CD14-positive monocyte (primary cell): ENCODE results near the gene ATP6V1D. TPM values are rescaled to one million over a fixed set of nuclear protein-coding genes. Genes with fewer than 3 reads are reported as not detected.

ENCODE experiments used
- DNase-seq, 3 donors: peaks; one replicate each; pipeline ENCODE4 v3.0.0-alpha.2; 2011 to 2022
- H2AFZ ChIP-seq: 2 replicates; pipeline ENCODE4 v1.6.0; 2012; ENCODE audit warnings: mild to moderate bottlenecking, low read depth, low read length, inconsistent platforms; ENCODE audit not compliant: insufficient read depth, poor library complexity, severe bottlenecking
- H3K27ac ChIP-seq, 2 donors: 1 replicate in 1 of 2; 2 replicates in 1 of 2; pipeline ENCODE4 v1.5.1; 2012 to 2013; ENCODE audit warnings: low read length in 2 of 2, control low read depth in 1 of 2, inconsistent platforms in 1 of 2, low read depth in 1 of 2, mild to moderate bottlenecking in 1 of 2
- H3K27me3 ChIP-seq, 2 donors: one replicate each; pipeline versions ENCODE4 v1.6.0 to v1.6.1; 2011 to 2013; ENCODE audit warnings: low read length in 2 of 2; ENCODE audit not compliant: control insufficient read depth in 2 of 2, insufficient read depth in 2 of 2
- H3K36me3 ChIP-seq, 2 donors: replicated peaks in 1 of 2; 1 replicate in 1 of 2; 2 replicates in 1 of 2; pipeline versions ENCODE4 v1.5.1 to v1.6.1; 2012 to 2013; ENCODE audit warnings: low read length in 2 of 2, control low read depth in 1 of 2, inconsistent platforms in 1 of 2, mild to moderate bottlenecking in 1 of 2; ENCODE audit not compliant: insufficient read depth in 2 of 2, control insufficient read depth in 1 of 2
- H3K4me1 ChIP-seq, 2 donors: 1 replicate in 1 of 2; 2 replicates in 1 of 2; pipeline versions ENCODE4 v1.5.1 to v1.6.1; 2012 to 2013; ENCODE audit warnings: low read length in 2 of 2, control low read depth in 1 of 2, inconsistent platforms in 1 of 2, mild to moderate bottlenecking in 1 of 2, moderate library complexity in 1 of 2; ENCODE audit not compliant: insufficient read depth in 2 of 2, control insufficient read depth in 1 of 2
- H3K4me2 ChIP-seq: replicated peaks from 2 replicates; pipeline ENCODE3; 2012; ENCODE audit warnings: low read length, moderate library complexity, mild to moderate bottlenecking; ENCODE audit not compliant: poor library complexity, severe bottlenecking; ENCODE audit errors: extremely low read depth
- H3K4me3 ChIP-seq, 3 experiments: fragments of 200-600 bp in 1 of 3; sonication (generic) in 1 of 3; replicated peaks in 1 of 3; 1 replicate in 2 of 3; 2 replicates in 1 of 3; pipeline ENCODE4 v1.5.1; 2011 to 2013; ENCODE audit warnings: low read length in 3 of 3, mild to moderate bottlenecking in 3 of 3, control low read depth in 2 of 3, low read depth in 2 of 3, inconsistent platforms in 1 of 3, moderate library complexity in 1 of 3
- H3K79me2 ChIP-seq: 2 replicates; pipeline ENCODE4 v1.6.0; 2012; ENCODE audit warnings: mild to moderate bottlenecking, control low read depth, inconsistent platforms, low read length, moderate library complexity; ENCODE audit not compliant: insufficient read depth
- H3K9ac ChIP-seq: 2 replicates; pipeline ENCODE4 v1.6.0; 2017; ENCODE audit warnings: low read length, mild to moderate bottlenecking; ENCODE audit not compliant: insufficient read depth, poor library complexity, severe bottlenecking
- H3K9me3 ChIP-seq, 2 donors: replicated peaks in 1 of 2; 1 replicate in 1 of 2; 2 replicates in 1 of 2; pipeline versions ENCODE4 v1.5.1 to v1.6.1; 2012 to 2013; ENCODE audit warnings: low read length in 2 of 2, control low read depth in 1 of 2; ENCODE audit not compliant: control insufficient read depth in 1 of 2, insufficient read depth in 1 of 2
- H4K20me1 ChIP-seq: 2 replicates; pipeline ENCODE4 v1.6.0; 2012; ENCODE audit warnings: mild to moderate bottlenecking, low read length, control low read depth, moderate library complexity; ENCODE audit not compliant: insufficient read depth
- H3K27ac Mint-ChIP-seq, 7 donors: one replicate each; pipeline ENCODE4 v1.8.0; 2020; ENCODE audit warnings: mild to moderate bottlenecking in 7 of 7, mixed read lengths in 7 of 7, moderate library complexity in 6 of 7, inconsistent platforms in 2 of 7
- H3K27me3 Mint-ChIP-seq, 3 donors: one replicate each; pipeline ENCODE4 v1.8.0; 2021 to 2022; ENCODE audit warnings: low read depth in 3 of 3, mild to moderate bottlenecking in 3 of 3, mixed read lengths in 3 of 3, moderate library complexity in 3 of 3, inconsistent platforms in 1 of 3
- H3K36me3 Mint-ChIP-seq, 2 donors: one replicate each; pipeline ENCODE4 v1.8.0; 2020; ENCODE audit warnings: mixed read lengths in 2 of 2, inconsistent platforms in 1 of 2, mild to moderate bottlenecking in 1 of 2
- H3K4me1 Mint-ChIP-seq: one replicate; pipeline ENCODE4 v1.8.0; 2020; ENCODE audit warnings: mild to moderate bottlenecking, mixed read lengths
- H3K4me3 Mint-ChIP-seq, 2 donors: one replicate each; pipeline ENCODE4 v1.8.0; 2020; ENCODE audit warnings: mild to moderate bottlenecking in 2 of 2, mixed read lengths in 2 of 2, moderate library complexity in 1 of 2
- H3K9me3 Mint-ChIP-seq, 7 donors: one replicate each; pipeline ENCODE4 v1.8.0; 2020 to 2022; ENCODE audit warnings: mixed read lengths in 7 of 7, mild to moderate bottlenecking in 6 of 7, moderate library complexity in 6 of 7, inconsistent platforms in 2 of 7
- CTCF ChIP-seq: fragments of 200-600 bp; IDR thresholded peaks from one replicate; pipeline ENCODE4 v1.8.0; 2022; ENCODE audit warnings: antibody characterized with exemption, mild to moderate bottlenecking
- WGBS: methylation state at CpG from one replicate; pipeline ENCODE4 v1.1.5; 2013; ENCODE audit warnings: missing lambda C conversion rate; ENCODE audit not compliant: insufficient coverage; 5-methylcytosine and 5-hydroxymethylcytosine counted together
- intact Hi-C, 2 donors: fragments of 100-400 bp; cut with micrococcal nuclease; formaldehyde crosslinking; loops; one replicate each; pipeline versions ENCODE4 v1.15.0 to v1.15.1; 2023
- polyA plus RNA-seq, 3 donors: library from polyadenylated mRNA; depleted of rRNA in 1 of 3; unstranded in 2 of 3; stranded (reverse) in 1 of 3; fragments of 300-500 nt in 2 of 3; fragments of >200 nt in 1 of 3; fragmentation: Illumina TruSeq in 2 of 3; gene quantifications; 1 replicate in 2 of 3; 2 replicates in 1 of 3; pipeline ENCODE4 v1.2.3, GENCODE V29; 2012 to 2021

ATP6V1D gene
- polyA plus RNA-seq, 3 donors = 18.4 to 122 (median 94.1) TPM

- Histone ChIP-seq H3K79me2 (no peaks in the 10 kb centered on the region), H3K4me2 (no peak overlapping the region), H3K9ac (no peak overlapping the region), H3K27ac (no peak overlapping the region), H3K27me3 (no peaks in the 10 kb centered on the region), H3K4me1 (no peaks in the 10 kb centered on the region), H2AFZ (no peak overlapping the region), H4K20me1 (no peaks in the 10 kb centered on the region), H3K9me3 (no peaks in the 10 kb centered on the region), H3K4me3 (no peak overlapping the region), H3K36me3 (peaks cover 0 to 2% of the 10 kb centered on the region in 2 donors)
- no peak overlapping the region for H3K4me3 Mint-ChIP-seq
- peaks cover 2% of the 10 kb centered on the region in 2 donors for H3K36me3 Mint-ChIP-seq
- peaks cover 1 to 9% (median 3%) of the 10 kb centered on the region in 3 donors for H3K27me3 Mint-ChIP-seq
- no peak overlapping the region for H3K27ac Mint-ChIP-seq
- DNase-seq = no peak
- WGBS = 100% methylated on average over 2 of the region's 3 CpGs
- no peak for TF ChIP-seq CTCF
- peaks cover 0 to 1% (median 0%) of the 10 kb centered on the region in 7 donors for H3K9me3 Mint-ChIP-seq
- H3K4me1 Mint-ChIP-seq = peaks cover 2% of the 10 kb centered on the region
- intact Hi-C loops = no loop called here
Observed at GRCh38 chr14:67392123-67392522, 32.5 kb upstream of the ATP6V1D start.

- Mint-ChIP-seq H3K4me1 (peaks cover 2% of the 10 kb centered on the region), H3K27ac (no peak overlapping the region), H3K36me3 (peaks cover 8% of the 10 kb centered on the region in 2 donors), H3K27me3 (peaks cover 0 to 9% (median 3%) of the 10 kb centered on the region in 3 donors), H3K4me3 (no peak overlapping the region), H3K9me3 (no peaks in the 10 kb centered on the region)
- Histone ChIP-seq H4K20me1 (no peaks in the 10 kb centered on the region), H3K27ac (no peak overlapping the region), H3K4me1 (no peaks in the 10 kb centered on the region), H3K36me3 (peaks cover 0 to 11% of the 10 kb centered on the region in 2 donors), H3K4me3 (no peak overlapping the region), H3K9ac (no peak overlapping the region), H3K4me2 (no peak overlapping the region), H2AFZ (no peak overlapping the region), H3K27me3 (no peaks in the 10 kb centered on the region), H3K9me3 (no peaks in the 10 kb centered on the region), H3K79me2 (no peaks in the 10 kb centered on the region)
- no peak for DNase-seq
- no peak for TF ChIP-seq CTCF
- intact Hi-C loops = no loop called here
- 11% methylated on average over 3 of the region's 6 CpGs for WGBS
Observed at GRCh38 chr14:67391268-67391667, 31.7 kb upstream of the ATP6V1D start.
